Middle frontal gyrus (tissue), 1 donor: ENCODE measurements around the gene C9orf40.

Source experiments
- DNase-seq: peaks from one replicate; pipeline ENCODE4 v3.0.0-alpha.2; 2015; ENCODE audit warnings: low spot score; ENCODE audit errors: extremely low spot score

The C9orf40 gene

DNA sequence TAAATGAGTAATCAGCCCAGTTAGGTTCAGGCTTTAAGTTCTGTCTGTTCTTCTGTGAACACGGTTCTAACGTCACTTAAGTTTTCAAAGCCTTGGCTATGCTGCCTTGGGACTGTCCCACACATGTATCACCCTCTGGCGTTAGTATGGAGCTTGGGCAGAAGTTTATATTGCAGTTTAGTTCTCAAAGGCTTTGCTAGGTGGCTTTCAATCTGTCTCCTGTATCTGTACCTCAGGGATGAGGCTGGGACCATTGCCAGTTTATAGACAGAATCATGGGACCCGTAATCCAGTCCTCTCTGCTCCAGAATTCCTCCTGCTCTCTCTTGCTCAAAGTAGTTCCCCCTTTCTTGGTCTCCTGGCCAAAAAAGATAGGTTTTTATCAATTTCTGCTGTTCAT lies 12.1 kb downstream of the C9orf40 start:
- no peak for DNase-seq

DNA sequence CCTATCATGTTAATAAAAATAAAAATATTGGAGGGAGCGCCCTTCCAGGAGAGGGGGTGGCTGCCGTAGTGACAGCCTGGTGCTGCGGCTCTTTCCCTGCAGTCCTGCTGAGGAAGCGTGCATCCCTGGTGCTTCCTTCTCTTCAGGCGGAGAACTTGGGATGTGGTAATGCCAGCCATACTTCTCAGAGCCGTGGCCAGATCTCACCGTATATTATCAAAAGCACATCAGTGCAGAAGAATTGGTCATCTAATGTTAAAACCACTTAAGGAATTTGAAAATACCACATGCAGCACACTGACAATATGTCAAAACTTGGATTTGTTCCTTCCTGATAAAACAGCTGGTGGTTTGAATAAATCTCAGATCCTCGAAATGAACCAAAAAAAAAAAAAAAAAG lies 17.7 kb downstream of the C9orf40 start:
- DNase-seq, result no peak

GRCh38 chr9:74921737-74922136 lies 31.0 kb downstream of the C9orf40 start:
- no peak for DNase-seq

DNA sequence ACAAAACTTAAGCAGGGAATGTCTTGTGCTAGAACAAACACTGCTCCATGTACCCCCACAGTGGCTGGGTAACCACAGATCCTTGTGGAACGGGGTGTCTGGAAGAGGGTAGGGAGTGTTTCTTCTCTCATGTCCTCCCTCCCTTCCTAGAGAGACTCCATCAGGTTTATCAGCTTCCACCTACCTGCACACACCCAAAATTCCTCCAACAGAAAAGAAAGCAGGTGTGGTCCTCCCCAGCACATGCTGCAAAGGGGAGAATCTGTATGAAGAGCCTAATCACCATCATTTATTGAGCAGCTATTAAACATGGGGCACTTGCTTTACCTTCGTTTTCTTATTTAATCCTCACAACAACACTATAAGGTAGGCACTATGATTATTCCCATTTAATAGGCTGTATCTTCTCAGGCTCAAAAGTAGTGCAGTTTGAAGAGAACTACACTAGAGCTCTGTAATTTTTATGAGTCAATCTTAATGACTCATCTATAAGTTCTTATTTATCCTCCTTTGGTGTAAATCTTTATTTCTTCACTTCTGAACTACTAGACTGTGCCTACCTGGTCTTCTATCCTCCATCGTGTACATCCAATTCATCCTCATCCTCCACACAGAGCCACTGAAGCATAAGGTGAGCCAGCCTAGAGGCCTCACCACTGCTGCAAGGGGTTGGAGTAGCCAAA lies 31.6 kb downstream of the C9orf40 start:
- no peak for DNase-seq

- no peak for DNase-seq
These were observed 42.7 kb downstream of the C9orf40 start for GRCh38 chr9:74910036-74910435.

- DNase-seq, result no peak
These were observed 44.0 kb downstream of the C9orf40 start for GRCh38 chr9:74908665-74909064.

- no peak for DNase-seq
These were observed 45.6 kb downstream of the C9orf40 start for GRCh38 chr9:74907085-74907484.

DNA sequence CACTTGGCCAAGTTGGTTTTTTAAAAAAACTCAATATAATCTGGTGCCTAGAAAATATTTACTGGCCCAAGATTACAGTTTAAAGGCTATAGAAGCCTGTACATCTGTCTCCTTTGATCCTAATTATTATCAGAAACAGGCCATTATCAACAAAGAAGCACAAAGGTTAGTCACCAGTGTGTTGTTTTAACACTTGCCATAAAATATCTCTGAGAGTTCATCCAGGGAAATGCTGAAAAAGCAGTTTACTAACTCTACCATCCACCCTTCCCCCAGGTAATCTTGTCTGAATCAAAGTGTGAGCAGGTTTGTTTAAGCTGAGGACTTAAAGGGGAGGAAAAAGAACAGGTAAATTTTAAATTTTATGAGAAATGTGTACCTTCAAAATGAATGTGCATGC lies 51.7 kb downstream of the C9orf40 start:
- no peak for DNase-seq
